SK-N-SH treated with all-trans-retinoic acid at 6 μM for 48 hours (cell line): Measurements from ENCODE around the gene CTBP2.

Source experiments
- ARNTL ChIP-seq: fragments of 450-650 bp; formaldehyde crosslinking; IDR thresholded peaks from 2 replicates; pipeline ENCODE4 v1.5.0; 2020; ENCODE audit warnings: low read depth, mild to moderate bottlenecking, moderate library complexity, borderline replicate concordance
- SNAI2 ChIP-seq: fragments of 250-450 bp; sonication (Bioruptor Pico); IDR thresholded peaks from 2 replicates; pipeline ENCODE4 v1.5.0; 2020; ENCODE audit warnings: mild to moderate bottlenecking, moderate library complexity
- TCF4 ChIP-seq: fragments of 250-450 bp; sonication (Bioruptor Pico); IDR thresholded peaks from 2 replicates; pipeline ENCODE4 v1.8.0; 2021; ENCODE audit warnings: mild to moderate bottlenecking, moderate library complexity, borderline replicate concordance
- TOX ChIP-seq: fragments of 250-450 bp; sonication (Bioruptor Pico); IDR thresholded peaks from 2 replicates; pipeline ENCODE4 v1.8.0; 2021; ENCODE audit warnings: mild to moderate bottlenecking, moderate library complexity, borderline replicate concordance
- ZC3H10 ChIP-seq: fragments of 250-450 bp; sonication (Bioruptor Pico); IDR thresholded peaks from 2 replicates; pipeline ENCODE4 v1.5.1; 2021; ENCODE audit warnings: mild to moderate bottlenecking, moderate library complexity
- ZFP3 ChIP-seq: fragments of 250-450 bp; sonication (Bioruptor Pico); IDR thresholded peaks from 2 replicates; pipeline ENCODE4 v1.5.0; 2020; ENCODE audit warnings: mild to moderate bottlenecking, moderate library complexity
- ZFP30 ChIP-seq: fragments of 450-650 bp; formaldehyde crosslinking; IDR thresholded peaks from 2 replicates; pipeline ENCODE4 v1.5.0; 2022; ENCODE audit warnings: mild to moderate bottlenecking, moderate library complexity
- ZNF565 ChIP-seq: fragments of 450-650 bp; formaldehyde crosslinking; conservative IDR thresholded peaks from 2 replicates; pipeline ENCODE4 v1.5.0; 2020; ENCODE audit warnings: low read depth, mild to moderate bottlenecking, moderate library complexity
- ZNF70 ChIP-seq: fragments of 450-650 bp; formaldehyde crosslinking; IDR thresholded peaks from 2 replicates; pipeline ENCODE4 v1.5.0; 2020; ENCODE audit warnings: mild to moderate bottlenecking, moderate library complexity
- ZNF8 ChIP-seq: fragments of 450-650 bp; formaldehyde crosslinking; IDR thresholded peaks from 2 replicates; pipeline ENCODE4 v1.5.0; 2020; ENCODE audit warnings: mild to moderate bottlenecking, moderate library complexity
- TF ChIP-seq, protein P1 (sequence below): fragments of 250-450 bp; sonication (Bioruptor Pico); IDR thresholded peaks from 2 replicates; pipeline ENCODE4 v1.5.0; 2020; ENCODE audit warnings: mild to moderate bottlenecking, moderate library complexity
- TF ChIP-seq, protein P2 (sequence below): fragments of 250-450 bp; sonication (Bioruptor Pico); IDR thresholded peaks from 2 replicates; pipeline ENCODE4 v1.5.1; 2021; ENCODE audit warnings: mild to moderate bottlenecking, moderate library complexity
- TF ChIP-seq, protein P3 (sequence below): fragments of 250-450 bp; sonication (Bioruptor Pico); IDR thresholded peaks from 2 replicates; pipeline ENCODE4 v1.8.0; 2021; ENCODE audit warnings: low read depth, mild to moderate bottlenecking, moderate library complexity, borderline replicate concordance

DNA sequence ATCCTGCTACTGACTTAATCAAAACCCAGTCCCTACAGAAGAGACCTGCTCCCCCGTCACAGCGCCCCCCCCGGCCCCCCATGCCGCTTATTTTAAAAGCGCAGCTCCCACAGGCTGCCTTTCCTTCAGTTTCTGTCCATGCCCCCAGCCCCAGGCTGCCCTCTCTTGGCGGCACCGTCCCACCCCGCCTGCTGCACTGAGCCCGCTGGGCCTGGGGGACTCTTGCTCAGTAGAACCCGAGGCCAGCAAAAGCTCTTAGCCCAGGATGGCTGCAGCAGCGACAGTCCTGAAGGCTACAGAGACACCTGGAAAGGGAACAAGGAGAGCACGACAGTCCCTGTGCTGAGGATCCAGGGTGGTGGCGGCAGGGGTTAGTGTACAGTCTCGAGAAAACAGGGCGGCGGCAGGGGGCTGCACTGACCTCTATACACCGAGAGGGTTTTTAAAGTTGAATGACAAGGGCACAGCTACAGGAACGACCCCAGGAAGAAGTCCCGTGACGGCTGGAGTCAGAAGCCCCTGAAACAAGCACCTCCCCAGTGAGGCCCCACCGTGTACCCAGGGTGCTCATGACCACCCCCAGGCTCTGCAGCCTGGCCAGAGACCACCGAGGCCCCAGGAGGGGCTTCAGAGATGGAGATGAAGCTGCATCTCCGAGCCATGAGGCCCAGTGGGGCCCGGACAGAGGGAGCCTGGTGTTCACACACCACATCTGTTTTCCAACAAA is 164.1 kb downstream of the CTBP2 start:
- TF ChIP-seq ZNF8 (CRISPR knock-in tag): no peak
- no peak for TF ChIP-seq TOX (CRISPR knock-in tag)
- TF ChIP-seq ZC3H10: no peak
- no peak for TF ChIP-seq ZNF70 (CRISPR knock-in tag)
- TF ChIP-seq, protein P1, sequence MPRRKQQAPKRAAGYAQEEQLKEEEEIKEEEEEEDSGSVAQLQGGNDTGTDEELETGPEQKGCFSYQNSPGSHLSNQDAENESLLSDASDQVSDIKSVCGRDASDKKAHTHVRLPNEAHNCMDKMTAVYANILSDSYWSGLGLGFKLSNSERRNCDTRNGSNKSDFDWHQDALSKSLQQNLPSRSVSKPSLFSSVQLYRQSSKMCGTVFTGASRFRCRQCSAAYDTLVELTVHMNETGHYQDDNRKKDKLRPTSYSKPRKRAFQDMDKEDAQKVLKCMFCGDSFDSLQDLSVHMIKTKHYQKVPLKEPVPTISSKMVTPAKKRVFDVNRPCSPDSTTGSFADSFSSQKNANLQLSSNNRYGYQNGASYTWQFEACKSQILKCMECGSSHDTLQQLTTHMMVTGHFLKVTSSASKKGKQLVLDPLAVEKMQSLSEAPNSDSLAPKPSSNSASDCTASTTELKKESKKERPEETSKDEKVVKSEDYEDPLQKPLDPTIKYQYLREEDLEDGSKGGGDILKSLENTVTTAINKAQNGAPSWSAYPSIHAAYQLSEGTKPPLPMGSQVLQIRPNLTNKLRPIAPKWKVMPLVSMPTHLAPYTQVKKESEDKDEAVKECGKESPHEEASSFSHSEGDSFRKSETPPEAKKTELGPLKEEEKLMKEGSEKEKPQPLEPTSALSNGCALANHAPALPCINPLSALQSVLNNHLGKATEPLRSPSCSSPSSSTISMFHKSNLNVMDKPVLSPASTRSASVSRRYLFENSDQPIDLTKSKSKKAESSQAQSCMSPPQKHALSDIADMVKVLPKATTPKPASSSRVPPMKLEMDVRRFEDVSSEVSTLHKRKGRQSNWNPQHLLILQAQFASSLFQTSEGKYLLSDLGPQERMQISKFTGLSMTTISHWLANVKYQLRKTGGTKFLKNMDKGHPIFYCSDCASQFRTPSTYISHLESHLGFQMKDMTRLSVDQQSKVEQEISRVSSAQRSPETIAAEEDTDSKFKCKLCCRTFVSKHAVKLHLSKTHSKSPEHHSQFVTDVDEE (CRISPR knock-in tag): no peak
- TF ChIP-seq ZFP30 (CRISPR knock-in tag): no peak
- no peak for TF ChIP-seq ARNTL
- no peak for TF ChIP-seq TCF4 (CRISPR knock-in tag)
- TF ChIP-seq, protein P2, sequence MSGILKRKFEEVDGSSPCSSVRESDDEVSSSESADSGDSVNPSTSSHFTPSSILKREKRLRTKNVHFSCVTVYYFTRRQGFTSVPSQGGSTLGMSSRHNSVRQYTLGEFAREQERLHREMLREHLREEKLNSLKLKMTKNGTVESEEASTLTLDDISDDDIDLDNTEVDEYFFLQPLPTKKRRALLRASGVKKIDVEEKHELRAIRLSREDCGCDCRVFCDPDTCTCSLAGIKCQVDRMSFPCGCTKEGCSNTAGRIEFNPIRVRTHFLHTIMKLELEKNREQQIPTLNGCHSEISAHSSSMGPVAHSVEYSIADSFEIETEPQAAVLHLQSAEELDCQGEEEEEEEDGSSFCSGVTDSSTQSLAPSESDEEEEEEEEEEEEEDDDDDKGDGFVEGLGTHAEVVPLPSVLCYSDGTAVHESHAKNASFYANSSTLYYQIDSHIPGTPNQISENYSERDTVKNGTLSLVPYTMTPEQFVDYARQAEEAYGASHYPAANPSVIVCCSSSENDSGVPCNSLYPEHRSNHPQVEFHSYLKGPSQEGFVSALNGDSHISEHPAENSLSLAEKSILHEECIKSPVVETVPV: no peak
- no peak for TF ChIP-seq ZNF565 (CRISPR knock-in tag)
- TF ChIP-seq, protein P3, sequence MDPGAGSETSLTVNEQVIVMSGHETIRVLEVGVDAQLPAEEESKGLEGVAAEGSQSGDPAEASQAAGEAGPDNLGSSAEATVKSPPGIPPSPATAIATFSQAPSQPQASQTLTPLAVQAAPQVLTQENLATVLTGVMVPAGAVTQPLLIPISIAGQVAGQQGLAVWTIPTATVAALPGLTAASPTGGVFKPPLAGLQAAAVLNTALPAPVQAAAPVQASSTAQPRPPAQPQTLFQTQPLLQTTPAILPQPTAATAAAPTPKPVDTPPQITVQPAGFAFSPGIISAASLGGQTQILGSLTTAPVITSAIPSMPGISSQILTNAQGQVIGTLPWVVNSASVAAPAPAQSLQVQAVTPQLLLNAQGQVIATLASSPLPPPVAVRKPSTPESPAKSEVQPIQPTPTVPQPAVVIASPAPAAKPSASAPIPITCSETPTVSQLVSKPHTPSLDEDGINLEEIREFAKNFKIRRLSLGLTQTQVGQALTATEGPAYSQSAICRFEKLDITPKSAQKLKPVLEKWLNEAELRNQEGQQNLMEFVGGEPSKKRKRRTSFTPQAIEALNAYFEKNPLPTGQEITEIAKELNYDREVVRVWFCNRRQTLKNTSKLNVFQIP (CRISPR knock-in tag): no peak
- TF ChIP-seq ZFP3 (CRISPR knock-in tag): no peak
- TF ChIP-seq SNAI2: no peak
